ENCODE data around the gene PAK1.

- TF ChIP-seq CTCF (IDR thresholded peaks at IDR 0.05) (no peak), POLR2A (IDR thresholded peaks at IDR 0.05) (no peak)
These were observed 81.1 kb downstream of the PAK1 start for GRCh38 chr11:77392842-77393241.
